ENCODE results near the gene PHF10.
A peak's percentile ranks its signal among the peaks of the same experiment; 100 is the strongest.

PHF10 gene

GRCh38 chr6:169738204-169738975 is 14.1 kb upstream of the PHF10 start:
- DNase-seq (ENCODE audit: low spot score), result no peak
- in situ Hi-C loops (cut with MboI; ENCODE audit: low sequenced_read_pairs, unreplicated experiment), result no loop called here
- TF ChIP-seq, protein P1, sequence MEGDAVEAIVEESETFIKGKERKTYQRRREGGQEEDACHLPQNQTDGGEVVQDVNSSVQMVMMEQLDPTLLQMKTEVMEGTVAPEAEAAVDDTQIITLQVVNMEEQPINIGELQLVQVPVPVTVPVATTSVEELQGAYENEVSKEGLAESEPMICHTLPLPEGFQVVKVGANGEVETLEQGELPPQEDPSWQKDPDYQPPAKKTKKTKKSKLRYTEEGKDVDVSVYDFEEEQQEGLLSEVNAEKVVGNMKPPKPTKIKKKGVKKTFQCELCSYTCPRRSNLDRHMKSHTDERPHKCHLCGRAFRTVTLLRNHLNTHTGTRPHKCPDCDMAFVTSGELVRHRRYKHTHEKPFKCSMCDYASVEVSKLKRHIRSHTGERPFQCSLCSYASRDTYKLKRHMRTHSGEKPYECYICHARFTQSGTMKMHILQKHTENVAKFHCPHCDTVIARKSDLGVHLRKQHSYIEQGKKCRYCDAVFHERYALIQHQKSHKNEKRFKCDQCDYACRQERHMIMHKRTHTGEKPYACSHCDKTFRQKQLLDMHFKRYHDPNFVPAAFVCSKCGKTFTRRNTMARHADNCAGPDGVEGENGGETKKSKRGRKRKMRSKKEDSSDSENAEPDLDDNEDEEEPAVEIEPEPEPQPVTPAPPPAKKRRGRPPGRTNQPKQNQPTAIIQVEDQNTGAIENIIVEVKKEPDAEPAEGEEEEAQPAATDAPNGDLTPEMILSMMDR (IDR thresholded peaks at IDR 0.05; ENCODE audit: borderline replicate concordance, control extremely low read depth, extremely low read depth, insufficient read depth, missing control alignments), result no peak

DNA sequence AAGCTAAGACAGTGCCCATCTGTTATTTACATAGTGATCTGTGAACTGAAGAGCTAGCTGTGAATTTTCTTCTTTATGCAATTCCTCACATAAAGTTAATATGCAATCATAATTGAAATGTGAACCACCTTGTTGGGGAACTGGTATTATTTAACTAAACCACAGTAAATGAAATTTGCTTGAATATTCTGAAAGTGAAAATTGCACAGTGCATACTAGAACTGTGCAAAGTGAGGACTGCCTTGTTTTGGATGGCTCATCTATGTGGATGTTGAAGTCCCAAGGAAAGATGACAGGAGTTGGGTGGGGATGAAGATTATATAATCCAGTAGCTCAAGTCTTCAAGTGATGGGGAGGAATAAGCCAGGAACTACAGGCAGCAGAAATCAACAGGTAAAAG is 5.7 kb upstream of the PHF10 start:
- TF ChIP-seq, protein P1 (IDR thresholded peaks at IDR 0.05; ENCODE audit: borderline replicate concordance, control extremely low read depth, extremely low read depth, insufficient read depth, missing control alignments), result no peak
- no peak for DNase-seq (ENCODE audit: low spot score)
- in situ Hi-C loops (cut with MboI; ENCODE audit: low sequenced_read_pairs, unreplicated experiment), result no loop called here

GRCh38 chr6:169726963-169727362 is 2.7 kb upstream of the PHF10 start:
- DNase-seq (ENCODE audit: low spot score), result no peak
- in situ Hi-C loops (cut with MboI; ENCODE audit: low sequenced_read_pairs, unreplicated experiment), result no loop called here
- TF ChIP-seq, protein P1 (IDR thresholded peaks at IDR 0.05; ENCODE audit: borderline replicate concordance, control extremely low read depth, extremely low read depth, insufficient read depth, missing control alignments), result no peak

GRCh38 chr6:169726049-169726400 is 1.7 kb upstream of the PHF10 start:
- TF ChIP-seq, protein P1 (IDR thresholded peaks at IDR 0.05; ENCODE audit: borderline replicate concordance, control extremely low read depth, extremely low read depth, insufficient read depth, missing control alignments), result no peak

GRCh38 chr6:169725125-169726048 is 1.1 kb upstream of the PHF10 start:
- no peak for DNase-seq (ENCODE audit: low spot score)
- in situ Hi-C loops (cut with MboI; ENCODE audit: low sequenced_read_pairs, unreplicated experiment), result no loop called here
- TF ChIP-seq, protein P1 (IDR thresholded peaks at IDR 0.05; ENCODE audit: borderline replicate concordance, control extremely low read depth, extremely low read depth, insufficient read depth, missing control alignments), result no peak

More at GRCh38 chr6:169726049-169726400, 1.7 kb upstream of the PHF10 start:
- no peak for DNase-seq (ENCODE audit: low spot score)
- in situ Hi-C loops (cut with MboI; ENCODE audit: low sequenced_read_pairs, unreplicated experiment), result no loop called here

DNA sequence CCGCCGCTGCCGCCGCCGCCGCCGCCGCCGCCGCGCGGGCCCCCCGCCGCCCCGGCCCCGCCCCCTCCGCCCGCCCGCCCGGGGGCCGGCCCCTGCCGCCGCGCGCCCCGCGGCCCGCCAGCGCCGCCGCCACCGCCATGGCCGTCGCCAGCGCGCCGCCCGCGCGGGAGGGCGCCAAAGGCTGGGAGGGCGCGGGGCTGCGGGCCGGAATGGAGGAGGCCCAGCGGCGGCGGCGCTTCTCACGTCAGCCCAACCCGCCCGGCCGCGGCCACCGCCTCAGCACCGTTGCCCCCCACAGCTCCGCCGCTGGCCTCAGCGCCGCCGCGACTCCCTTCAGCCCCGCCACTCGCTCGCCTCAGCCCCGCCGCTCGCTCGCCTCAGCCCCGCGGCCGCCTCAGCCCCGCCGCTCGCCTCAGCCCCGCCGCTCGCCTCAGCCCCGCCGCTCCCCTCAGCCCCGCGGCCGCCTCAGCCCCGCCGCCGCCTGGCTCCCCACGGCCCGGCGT is 258 bp downstream of the PHF10 start:
- in situ Hi-C loops (cut with MboI; ENCODE audit: low sequenced_read_pairs, unreplicated experiment), result no loop called here
- peak; percentile 81 for DNase-seq (ENCODE audit: low spot score)
- TF ChIP-seq, protein P1 (IDR thresholded peaks at IDR 0.05; ENCODE audit: borderline replicate concordance, control extremely low read depth, extremely low read depth, insufficient read depth, missing control alignments), result no peak
